Measurements from ENCODE around the gene SLC16A13.

SLC16A13 gene

GRCh38 chr17:6995500-6996255, 40.1 kb upstream of the SLC16A13 start, which contains the start of gene ALOX12:
ALOX12 (plus strand) TSS chr17:6996049; CDS start chr17:6996118, 69 bp downstream.
- TF ChIP-seq TARDBP (IDR thresholded peaks at IDR 0.05) (no peak), LEF1 (IDR thresholded peaks at IDR 0.05; ENCODE audit: borderline replicate concordance) (no peak), FOXM1 (IDR thresholded peaks at IDR 0.05; ENCODE audit: borderline replicate concordance) (no peak), CTBP1 (IDR thresholded peaks at IDR 0.05; ENCODE audit: borderline replicate concordance) (no peak), ARNT (IDR thresholded peaks at IDR 0.05) (no peak), BHLHE40 (IDR thresholded peaks at IDR 0.05; ENCODE audit: borderline replicate concordance) (no peak), SP1 (IDR thresholded peaks at IDR 0.05) (no peak), FOXK2 (IDR thresholded peaks at IDR 0.05) (no peak), SUZ12 (IDR thresholded peaks at IDR 0.05) (no peak), ZNF384 (IDR thresholded peaks at IDR 0.05) (no peak), FOXA1 (IDR thresholded peaks at IDR 0.05) (no peak), PKNOX1 (IDR thresholded peaks at IDR 0.05) (no peak), HDGF (IDR thresholded peaks at IDR 0.05; ENCODE audit: borderline replicate concordance) (no peak), NFRKB (IDR thresholded peaks at IDR 0.05) (no peak), ELF4 (IDR thresholded peaks at IDR 0.05) (no peak), L3MBTL2 (conservative IDR thresholded peaks at IDR 0.05) (no peak)
- DNase-seq (ENCODE audit: extremely low spot score) = no peak
- CTCF ChIA-PET = interaction anchor here (1.3 kb wide), 1 partner anchor 9 kb away, joined by 5 read pairs; no protein-coding TSS in a partner anchor
- POLR2A ChIA-PET = no interaction called here

- no peak for TF ChIP-seq ZNF384 (IDR thresholded peaks at IDR 0.05)
- TF ChIP-seq TARDBP (IDR thresholded peaks at IDR 0.05) = no peak
- TF ChIP-seq ELF4 (IDR thresholded peaks at IDR 0.05) = no peak
- no peak for TF ChIP-seq L3MBTL2 (conservative IDR thresholded peaks at IDR 0.05)
- no peak for TF ChIP-seq LEF1 (IDR thresholded peaks at IDR 0.05; ENCODE audit: borderline replicate concordance)
- no peak for TF ChIP-seq SP1 (IDR thresholded peaks at IDR 0.05)
- no peak for TF ChIP-seq CTBP1 (IDR thresholded peaks at IDR 0.05; ENCODE audit: borderline replicate concordance)
- no peak for TF ChIP-seq FOXA1 (IDR thresholded peaks at IDR 0.05)
- no peak for TF ChIP-seq SUZ12 (IDR thresholded peaks at IDR 0.05)
- TF ChIP-seq PKNOX1 (IDR thresholded peaks at IDR 0.05) = no peak
- no peak for TF ChIP-seq FOXK2 (IDR thresholded peaks at IDR 0.05)
- TF ChIP-seq FOXM1 (IDR thresholded peaks at IDR 0.05; ENCODE audit: borderline replicate concordance) = no peak
- no peak for TF ChIP-seq BHLHE40 (IDR thresholded peaks at IDR 0.05; ENCODE audit: borderline replicate concordance)
- TF ChIP-seq HDGF (IDR thresholded peaks at IDR 0.05; ENCODE audit: borderline replicate concordance) = no peak
- TF ChIP-seq NFRKB (IDR thresholded peaks at IDR 0.05) = no peak
- no peak for TF ChIP-seq ARNT (IDR thresholded peaks at IDR 0.05)
- no peak for DNase-seq (ENCODE audit: extremely low spot score)
- CTCF ChIA-PET = interaction anchor here (1.3 kb wide), 1 partner anchor 8 kb away, joined by 5 read pairs; no protein-coding TSS in a partner anchor
- POLR2A ChIA-PET = no interaction called here
These were observed 39.4 kb upstream of the SLC16A13 start for GRCh38 chr17:6996256-6997011.

DNA sequence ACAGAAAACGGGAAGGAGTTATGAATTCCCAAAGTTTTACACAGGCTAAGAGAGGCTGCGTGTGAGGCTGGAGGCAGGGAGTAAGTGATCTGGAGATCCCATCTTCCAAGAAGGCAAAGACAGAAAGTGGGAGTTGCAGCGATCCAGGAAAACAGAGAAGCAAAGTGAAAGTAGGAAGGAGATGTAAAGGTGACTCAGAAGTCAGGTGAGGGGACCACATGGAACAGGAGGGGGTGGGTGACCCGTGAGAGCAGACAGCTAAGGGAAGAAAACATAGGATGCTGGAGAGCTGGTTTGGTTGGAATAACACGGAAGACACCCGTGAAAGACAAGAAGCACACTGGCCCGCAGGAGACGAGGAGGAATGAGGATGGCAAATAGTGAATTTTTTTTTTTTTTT, 38.6 kb upstream of the SLC16A13 start:
- TF ChIP-seq ELF4 (IDR thresholded peaks at IDR 0.05) (no peak), L3MBTL2 (conservative IDR thresholded peaks at IDR 0.05) (no peak), BHLHE40 (IDR thresholded peaks at IDR 0.05; ENCODE audit: borderline replicate concordance) (no peak), TARDBP (IDR thresholded peaks at IDR 0.05) (no peak), HDGF (IDR thresholded peaks at IDR 0.05; ENCODE audit: borderline replicate concordance) (no peak), SP1 (IDR thresholded peaks at IDR 0.05) (no peak), FOXK2 (IDR thresholded peaks at IDR 0.05) (no peak), FOXM1 (IDR thresholded peaks at IDR 0.05; ENCODE audit: borderline replicate concordance) (no peak), ARNT (IDR thresholded peaks at IDR 0.05) (no peak), SUZ12 (IDR thresholded peaks at IDR 0.05) (no peak), LEF1 (IDR thresholded peaks at IDR 0.05; ENCODE audit: borderline replicate concordance) (no peak), ZNF384 (IDR thresholded peaks at IDR 0.05) (no peak), FOXA1 (IDR thresholded peaks at IDR 0.05) (no peak), CTBP1 (IDR thresholded peaks at IDR 0.05; ENCODE audit: borderline replicate concordance) (no peak)
- ChIA-PET CTCF (no interaction called here), POLR2A (no interaction called here)
- no peak for DNase-seq (ENCODE audit: extremely low spot score)

DNA sequence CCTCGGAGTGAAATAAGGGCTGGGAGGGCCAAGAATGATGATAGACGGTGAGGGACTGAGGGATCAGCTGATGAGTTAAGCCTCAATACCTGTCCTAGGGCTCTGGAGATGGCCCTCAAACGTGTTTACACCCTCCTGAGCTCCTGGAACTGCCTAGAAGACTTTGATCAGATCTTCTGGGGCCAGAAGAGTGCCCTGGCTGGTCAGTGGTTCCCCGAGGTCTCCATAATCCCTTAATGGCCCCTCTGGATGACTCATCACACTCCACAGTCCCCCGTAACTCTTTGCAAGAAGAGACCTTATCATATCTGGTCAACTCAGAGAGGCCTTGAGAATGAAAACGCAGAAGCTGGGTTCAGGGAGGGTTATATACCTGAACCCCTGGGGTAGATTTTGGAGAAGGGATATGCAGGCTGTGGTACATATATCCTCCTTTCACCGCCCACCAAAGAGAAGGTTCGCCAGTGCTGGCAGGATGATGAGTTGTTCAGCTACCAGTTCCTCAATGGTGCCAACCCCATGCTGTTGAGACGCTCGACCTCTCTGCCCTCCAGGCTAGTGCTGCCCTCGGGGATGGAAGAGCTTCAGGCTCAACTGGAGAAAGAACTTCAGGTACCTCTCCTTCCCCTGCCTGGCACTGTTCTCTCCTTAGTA, 36.8 kb upstream of the SLC16A13 start:
- DNase-seq (ENCODE audit: extremely low spot score) = no peak
- CTCF ChIA-PET = no interaction called here

More for the DNA sequence above, 36.8 kb upstream of the SLC16A13 start:
- TF ChIP-seq HDGF (IDR thresholded peaks at IDR 0.05; ENCODE audit: borderline replicate concordance) (no peak), LEF1 (IDR thresholded peaks at IDR 0.05; ENCODE audit: borderline replicate concordance) (no peak), PKNOX1 (IDR thresholded peaks at IDR 0.05) (no peak), ARNT (IDR thresholded peaks at IDR 0.05) (no peak), FOXA1 (IDR thresholded peaks at IDR 0.05) (no peak)
- POLR2A ChIA-PET = interaction anchor here (0.7 kb wide), 1 partner anchor 13 kb away, joined by 3 read pairs; the partner anchor contains the start of gene RNASEK
